KOPT-K1 (cell line): Measurements from ENCODE around the gene INCENP.

Experiments used
- H3K27ac ChIP-seq: fragments of 200-600 bp; sonication (generic); 2 replicates; pipeline ENCODE4 v1.5.1; 2016; ENCODE audit warnings: antibody characterized with exemption, mild to moderate bottlenecking, low read depth, low read length; ENCODE audit not compliant: poor library complexity, severe bottlenecking
- H3K36me3 ChIP-seq: fragments of 200-600 bp; sonication (generic); 2 replicates; pipeline ENCODE4 v1.5.1; 2017; ENCODE audit warnings: antibody characterized with exemption, mild to moderate bottlenecking, low read length, moderate library complexity; ENCODE audit not compliant: insufficient read depth
- H3K9me3 ChIP-seq: fragments of 200-600 bp; sonication (generic); 2 replicates; pipeline ENCODE4 v1.5.1; 2017; ENCODE audit warnings: antibody characterized with exemption, low read length, mild to moderate bottlenecking; ENCODE audit not compliant: insufficient read depth, poor library complexity, severe bottlenecking

INCENP gene

DNA sequence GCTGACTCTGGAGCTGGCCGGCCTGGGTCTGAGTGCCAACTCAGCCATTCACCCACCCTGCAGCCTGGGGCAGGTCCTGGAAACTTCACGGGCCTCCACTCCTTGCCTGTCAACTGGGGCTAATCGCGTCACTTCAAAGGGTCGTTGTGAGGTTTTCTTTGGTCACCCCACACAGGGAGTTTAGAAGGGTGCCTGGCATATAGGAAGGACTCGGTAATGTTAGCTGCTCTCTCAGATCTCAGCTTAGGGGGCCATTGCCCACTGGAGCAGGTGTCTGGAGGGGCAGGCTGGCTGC lies 7.3 kb downstream of the INCENP start:
- Histone ChIP-seq H3K36me3 (peaks cover 99% of the 10 kb centered on the region), H3K9me3 (no peaks in the 10 kb centered on the region), H3K27ac (no peak overlapping the region)

DNA sequence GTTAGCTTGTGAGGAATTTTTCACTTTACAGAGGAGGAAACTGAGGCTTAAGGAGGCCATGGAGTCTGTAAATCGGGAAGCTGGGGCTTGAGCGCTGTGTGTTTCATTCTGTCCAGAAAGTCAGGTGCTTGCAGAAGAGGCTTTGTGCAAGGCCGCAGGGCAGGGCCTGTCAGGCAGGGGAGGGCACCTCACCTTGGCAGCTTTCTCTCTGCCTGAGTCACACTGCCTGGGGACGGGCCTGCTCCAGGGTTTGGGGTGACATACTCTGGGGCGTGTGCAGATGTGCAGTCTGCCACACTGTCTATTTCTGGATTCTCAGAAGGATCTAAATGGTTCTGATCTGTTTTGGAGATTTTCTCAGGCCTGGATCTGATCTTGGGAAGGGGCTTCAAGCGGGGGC lies 8.4 kb downstream of the INCENP start:
- Histone ChIP-seq H3K27ac (no peak overlapping the region), H3K9me3 (no peaks in the 10 kb centered on the region), H3K36me3 (peaks cover 99% of the 10 kb centered on the region)

DNA sequence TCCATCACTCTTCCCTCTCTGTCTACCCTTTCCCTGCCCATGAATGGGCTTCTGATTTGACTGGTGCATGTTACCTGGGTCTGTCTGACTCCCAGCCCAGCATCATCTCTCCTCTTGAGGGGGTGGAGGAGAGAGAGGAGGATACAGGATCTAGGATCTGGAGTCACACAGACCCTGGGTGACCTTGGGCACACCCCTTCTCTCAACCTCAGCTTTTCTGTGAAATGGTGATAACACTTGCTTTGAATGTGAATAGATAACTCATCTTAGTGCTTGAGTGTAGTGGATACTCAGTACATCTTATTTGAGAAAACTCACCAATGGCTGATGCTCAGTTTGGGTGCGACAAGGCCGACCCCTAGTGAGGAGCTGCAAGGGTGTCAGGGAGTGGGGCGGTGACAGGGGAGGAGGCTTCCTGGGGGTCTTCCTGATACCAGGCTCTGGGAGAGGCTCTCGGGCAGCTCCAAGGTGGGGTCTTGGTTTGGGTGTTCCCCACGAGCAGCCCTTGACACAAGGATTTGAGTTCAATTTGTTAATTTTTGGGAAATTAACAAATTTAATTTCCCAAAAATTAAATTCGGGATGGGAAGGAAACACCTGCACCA lies 9.0 kb downstream of the INCENP start:
- H3K36me3 ChIP-seq, result peaks cover 99% of the 10 kb centered on the region
- H3K27ac ChIP-seq, result no peak overlapping the region
- H3K9me3 ChIP-seq, result no peaks in the 10 kb centered on the region

DNA sequence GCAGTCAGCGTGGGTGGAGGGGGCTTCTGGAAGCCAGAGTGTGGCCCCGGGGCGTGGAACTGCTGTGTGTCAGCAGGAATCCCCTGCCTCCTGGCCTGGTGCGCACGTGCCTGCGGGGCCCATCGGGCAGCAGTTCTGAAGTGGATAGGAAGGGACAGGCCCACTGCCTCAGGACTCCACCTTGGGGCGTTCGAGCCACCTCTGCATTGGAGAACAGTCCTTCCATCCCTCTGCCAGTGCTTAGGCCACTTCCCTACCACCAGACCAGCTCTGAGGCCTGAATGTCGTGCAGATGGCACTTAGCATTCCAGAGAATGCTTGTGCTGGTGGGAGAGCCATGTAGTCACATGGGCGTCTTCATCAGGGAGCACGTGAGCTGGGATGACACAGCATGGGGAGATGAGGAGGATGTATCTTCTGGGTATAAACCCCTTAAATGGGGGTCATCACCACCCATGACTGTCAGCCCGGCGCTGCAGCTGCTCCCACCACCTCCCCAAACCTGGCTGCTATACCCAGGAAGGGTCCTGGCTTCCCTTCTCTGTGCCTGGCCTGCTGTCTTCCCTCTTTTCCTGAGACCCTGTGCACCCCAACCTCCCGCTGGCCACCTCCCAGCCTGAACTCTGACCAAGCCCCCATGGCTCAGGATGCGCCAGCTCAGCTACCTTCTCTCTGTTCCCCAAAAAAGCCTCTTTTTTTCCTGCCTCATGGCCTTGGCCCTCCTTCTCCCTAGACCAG lies 9.7 kb downstream of the INCENP start:
- peaks cover 99% of the 10 kb centered on the region for H3K36me3 ChIP-seq
- H3K27ac ChIP-seq, result no peak overlapping the region

DNA sequence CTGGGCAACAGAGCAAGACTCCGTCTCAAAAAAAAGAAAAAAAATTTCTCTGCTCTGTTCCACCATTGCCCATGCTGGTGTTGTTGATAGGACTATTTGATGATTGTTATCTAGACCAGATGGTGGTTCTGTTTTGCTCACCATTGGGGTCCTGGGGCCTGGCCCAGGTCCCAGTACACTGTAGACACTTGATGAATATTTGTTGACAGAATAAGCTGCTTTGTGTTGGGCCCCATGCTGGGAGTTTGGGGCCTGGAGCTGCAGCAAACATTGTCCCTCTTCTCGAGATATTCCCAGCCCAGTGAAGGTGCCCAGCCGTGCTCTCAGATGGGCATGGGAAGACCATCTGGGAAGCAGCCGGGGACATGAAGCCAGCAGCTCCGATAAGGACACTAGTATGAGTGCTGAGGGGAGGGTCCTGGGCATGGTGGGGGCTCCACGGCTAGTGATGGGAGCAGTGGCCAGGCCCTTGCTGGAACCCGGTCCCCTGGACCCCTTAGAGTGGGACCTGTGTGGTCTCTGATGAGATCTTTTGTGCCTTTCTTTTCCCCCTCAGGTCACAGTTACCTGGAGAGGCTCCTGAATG lies 13.6 kb downstream of the INCENP start:
- H3K36me3 ChIP-seq, result peaks cover 99% of the 10 kb centered on the region
- H3K27ac ChIP-seq, result no peak overlapping the region
- no peaks in the 10 kb centered on the region for H3K9me3 ChIP-seq

More for the DNA sequence above, 9.7 kb downstream of the INCENP start:
- no peaks in the 10 kb centered on the region for H3K9me3 ChIP-seq

DNA sequence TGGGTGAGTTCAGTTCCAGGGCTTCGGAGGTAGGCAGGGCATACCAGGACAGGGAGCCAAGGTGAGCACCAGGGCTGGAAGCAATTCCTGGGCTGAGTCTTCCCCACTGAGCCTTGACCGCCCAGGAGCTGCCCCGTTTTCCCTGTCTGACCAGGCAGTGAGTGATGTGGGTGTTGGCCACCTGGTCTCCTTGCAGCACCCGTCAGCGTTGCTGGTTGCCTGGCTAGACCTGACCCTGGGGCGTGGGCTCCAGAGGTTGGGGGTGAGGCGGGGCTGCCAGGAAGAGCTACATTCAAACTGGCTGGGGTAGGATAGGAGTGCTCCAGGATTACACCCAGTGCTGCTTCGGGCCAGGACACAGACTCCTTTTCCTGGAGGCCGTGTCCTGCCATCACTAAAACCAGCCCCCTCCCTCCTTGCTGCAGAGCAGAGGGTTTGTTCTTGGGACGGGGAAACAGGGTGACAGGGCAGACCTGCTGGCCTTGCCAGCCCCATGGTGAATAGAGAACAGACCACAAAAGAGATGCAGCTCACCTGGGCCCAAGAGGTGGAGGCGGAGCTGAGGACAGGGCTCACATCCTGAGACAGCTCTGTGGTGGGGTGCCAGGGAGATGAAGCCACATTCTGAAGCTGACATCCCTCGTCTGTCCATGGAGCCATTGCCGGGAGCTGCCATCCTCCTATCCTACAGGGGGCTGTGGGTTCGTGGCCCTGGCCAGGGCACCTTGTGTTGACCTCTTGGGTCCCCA lies 14.2 kb downstream of the INCENP start:
- Histone ChIP-seq H3K9me3 (no peaks in the 10 kb centered on the region), H3K36me3 (peaks cover 99% of the 10 kb centered on the region), H3K27ac (no peak overlapping the region)

DNA sequence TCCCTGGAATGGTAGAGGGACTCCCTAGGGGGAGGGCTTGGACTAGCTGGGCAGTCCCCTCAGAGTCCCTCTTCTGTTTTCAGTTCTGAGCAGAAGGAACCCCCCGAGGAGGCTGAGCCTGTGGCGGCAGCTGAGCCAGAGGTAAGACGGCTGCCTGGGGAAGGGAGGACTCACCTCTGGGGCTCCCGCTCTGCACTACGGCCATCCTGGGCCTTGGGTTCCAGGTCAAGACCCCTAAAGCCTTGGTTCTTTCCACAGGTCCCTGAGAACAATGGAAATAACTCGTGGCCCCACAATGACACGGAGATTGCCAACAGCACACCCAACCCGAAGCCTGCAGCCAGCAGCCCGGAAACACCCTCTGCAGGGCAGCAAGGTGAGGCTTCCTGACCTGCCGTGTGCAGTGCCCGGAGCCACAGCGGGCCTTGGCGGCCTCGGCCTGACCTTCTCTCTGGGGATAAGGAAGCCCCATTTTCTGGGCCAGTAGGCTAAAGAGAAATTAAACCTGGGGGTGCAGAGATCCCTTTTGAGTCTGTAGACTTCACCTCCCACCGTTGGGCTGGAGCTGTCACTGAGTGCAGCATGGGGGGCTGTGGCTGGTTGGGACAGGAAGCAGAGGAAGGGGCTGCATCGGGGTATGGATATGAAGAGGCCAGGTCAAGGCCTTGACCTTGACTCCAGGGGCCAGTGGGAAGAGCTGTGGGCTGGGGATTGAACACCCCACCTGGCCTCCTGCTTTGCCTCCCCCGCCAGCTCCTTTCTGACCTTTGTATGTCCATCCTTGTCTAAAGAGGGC lies 15.0 kb downstream of the INCENP start:
- Histone ChIP-seq H3K36me3 (peaks cover 99% of the 10 kb centered on the region), H3K9me3 (no peaks in the 10 kb centered on the region), H3K27ac (no peak overlapping the region)

DNA sequence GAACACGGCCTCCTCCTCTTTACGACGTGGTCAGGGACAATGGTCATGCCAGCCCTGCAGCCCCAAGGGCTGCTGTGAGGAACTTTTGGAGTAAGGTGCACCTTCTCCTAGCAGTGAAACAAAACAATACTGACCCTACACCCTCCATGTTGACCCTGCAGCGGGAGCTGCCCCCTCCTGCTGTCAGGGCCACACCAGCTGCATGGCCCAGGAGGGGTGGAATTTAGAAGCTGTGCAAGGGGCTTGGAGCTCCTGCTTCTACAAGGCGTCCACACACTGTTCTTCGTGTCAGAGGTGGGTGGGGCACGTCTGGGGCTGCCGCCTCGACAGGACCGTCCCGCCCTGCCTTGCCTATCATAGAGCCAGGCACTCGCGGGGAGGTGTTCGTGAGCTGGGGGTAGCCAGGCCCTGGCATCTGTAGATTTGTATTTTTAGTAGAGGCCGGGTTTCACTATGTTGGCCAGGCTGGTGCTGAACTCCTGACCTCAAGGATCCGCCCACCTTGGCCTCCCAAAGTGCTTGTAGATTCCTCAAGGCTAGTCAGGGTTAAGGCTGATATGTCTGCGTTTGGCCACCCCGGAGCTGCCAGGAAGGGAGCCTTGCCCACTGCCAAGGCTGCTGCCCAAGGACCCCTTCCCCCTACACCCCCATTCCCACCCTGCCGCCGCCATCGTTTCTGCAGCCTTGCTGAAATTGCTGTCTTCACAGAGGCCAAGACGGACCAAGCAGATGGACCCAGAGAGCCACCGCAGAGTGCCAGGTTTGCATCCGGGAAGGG lies 15.9 kb downstream of the INCENP start:
- Histone ChIP-seq H3K27ac (no peak overlapping the region), H3K36me3 (peaks cover 100% of the 10 kb centered on the region), H3K9me3 (no peaks in the 10 kb centered on the region)

DNA sequence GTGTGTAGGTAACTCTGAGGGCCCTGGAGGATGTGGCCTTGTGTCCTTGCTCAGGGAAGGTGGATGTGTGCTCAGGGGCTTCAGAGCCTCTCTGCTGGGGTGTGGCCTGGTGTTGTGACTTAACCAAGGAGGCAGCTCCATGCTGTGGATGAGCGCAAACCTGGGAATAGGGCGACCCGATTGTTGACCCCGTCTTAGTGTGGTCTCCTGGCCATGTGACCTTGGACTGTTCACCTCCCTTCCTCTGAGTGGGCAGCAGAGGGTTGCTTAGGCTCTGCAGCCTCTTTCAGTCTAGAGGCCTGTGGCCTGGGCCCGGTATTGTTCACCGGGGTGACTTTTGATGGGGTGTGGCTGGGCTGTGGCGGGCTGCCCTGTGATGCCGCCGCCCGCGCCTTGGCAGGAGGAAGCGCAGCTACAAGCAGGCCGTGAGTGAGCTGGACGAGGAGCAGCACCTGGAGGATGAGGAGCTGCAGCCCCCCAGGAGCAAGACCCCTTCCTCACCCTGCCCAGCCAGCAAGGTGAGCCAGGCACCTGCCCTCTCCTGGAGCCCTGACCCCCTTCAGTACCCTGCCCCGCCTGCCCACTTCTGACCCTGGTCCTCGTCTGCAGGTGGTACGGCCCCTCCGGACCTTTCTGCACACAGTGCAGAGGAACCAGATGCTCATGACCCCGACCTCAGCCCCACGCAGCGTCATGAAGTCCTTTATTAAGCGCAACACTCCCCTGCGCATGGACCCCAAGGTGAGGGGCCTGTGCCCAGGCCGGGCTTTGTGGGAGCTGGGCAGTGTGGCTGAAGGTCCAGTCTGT lies 16.7 kb downstream of the INCENP start:
- Histone ChIP-seq H3K27ac (no peak overlapping the region), H3K36me3 (peaks cover 100% of the 10 kb centered on the region), H3K9me3 (no peaks in the 10 kb centered on the region)

DNA sequence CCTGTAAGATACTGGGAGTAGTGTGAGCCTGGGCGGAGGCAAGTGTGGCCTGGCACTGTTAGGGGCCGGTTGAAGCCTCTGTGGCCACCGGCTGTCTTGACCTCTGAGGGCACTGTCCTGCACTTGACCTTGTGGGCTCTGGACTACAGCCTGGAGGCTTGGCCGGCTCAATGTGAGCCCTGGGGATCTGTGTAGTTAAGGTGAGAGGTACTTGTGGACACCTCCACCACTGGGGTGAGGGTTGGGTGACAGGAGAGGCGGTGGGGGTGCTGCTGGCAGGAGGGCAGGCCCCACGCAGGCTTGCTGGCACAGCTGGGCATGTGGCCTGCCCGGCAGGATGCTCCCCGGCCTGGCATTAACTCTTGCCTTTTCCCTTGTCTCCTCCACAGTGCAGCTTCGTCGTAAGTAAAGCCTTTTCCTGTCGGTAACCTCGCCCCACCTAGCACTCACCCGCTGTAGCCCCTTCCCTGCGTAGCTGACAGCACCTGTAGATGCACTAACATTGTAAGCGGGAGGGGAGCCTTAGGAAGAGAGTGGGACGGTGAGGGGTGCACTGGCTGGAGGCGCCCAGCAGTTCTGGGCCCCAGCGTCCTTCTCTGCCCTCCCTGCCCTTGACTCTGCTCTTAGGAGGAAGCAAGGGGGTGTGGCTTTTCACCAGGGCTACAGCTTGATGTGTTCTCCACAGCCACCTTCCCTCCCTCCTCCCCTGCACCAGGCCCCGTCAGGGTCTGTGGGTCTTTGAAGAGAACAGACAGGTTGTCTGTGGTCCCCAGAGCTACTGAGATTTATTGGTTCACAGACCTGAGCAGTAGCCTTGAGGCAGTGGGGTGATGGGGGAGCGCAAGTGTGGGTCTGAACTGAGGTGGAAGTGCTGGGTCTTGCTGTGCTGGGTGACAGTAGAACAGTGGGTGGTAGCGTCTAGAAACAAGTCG lies 17.6 kb downstream of the INCENP start:
- no peaks in the 10 kb centered on the region for H3K9me3 ChIP-seq
- H3K36me3 ChIP-seq, result peaks cover 100% of the 10 kb centered on the region
- no peak overlapping the region for H3K27ac ChIP-seq

DNA sequence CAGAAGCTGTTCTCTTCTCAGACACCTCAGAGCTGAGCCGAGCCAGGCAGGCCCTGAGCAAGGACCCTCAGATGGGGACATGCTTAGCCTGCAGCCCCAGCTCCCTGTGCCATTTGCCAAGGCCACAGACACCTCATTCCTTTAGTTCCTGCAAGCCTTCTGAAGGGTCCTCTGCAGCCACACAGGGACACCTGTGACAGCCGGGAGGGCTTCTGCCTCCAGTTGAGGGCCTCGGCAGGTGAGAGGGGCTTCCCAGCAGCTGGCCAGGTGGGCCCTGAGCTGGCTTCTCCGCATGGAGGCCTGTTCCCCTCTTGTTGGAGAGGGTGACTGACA lies 18.2 kb downstream of the INCENP start:
- Histone ChIP-seq H3K36me3 (peaks cover 100% of the 10 kb centered on the region), H3K9me3 (no peaks in the 10 kb centered on the region), H3K27ac (no peak overlapping the region)

DNA sequence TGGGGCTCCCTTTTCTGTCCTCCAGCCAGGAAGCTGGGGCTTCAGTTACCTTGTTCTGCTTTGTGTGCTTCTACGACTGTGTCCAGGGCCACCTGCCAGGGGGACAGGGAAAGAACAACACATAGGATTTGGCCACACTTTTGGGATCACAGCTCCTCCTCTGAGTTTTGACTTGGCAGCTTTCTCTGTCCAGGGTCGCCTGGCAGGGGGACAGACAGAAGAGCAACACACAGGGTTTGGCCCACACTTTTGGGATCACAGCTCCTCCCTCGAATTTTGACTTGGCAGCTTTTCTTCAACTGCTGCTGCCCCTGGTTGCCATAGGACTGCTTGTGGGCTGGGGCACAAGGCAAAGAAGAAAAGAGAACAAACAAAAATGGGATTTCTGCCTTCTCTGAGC lies 19.1 kb downstream of the INCENP start:
- Histone ChIP-seq H3K9me3 (no peaks in the 10 kb centered on the region), H3K27ac (no peak overlapping the region), H3K36me3 (peaks cover 100% of the 10 kb centered on the region)

DNA sequence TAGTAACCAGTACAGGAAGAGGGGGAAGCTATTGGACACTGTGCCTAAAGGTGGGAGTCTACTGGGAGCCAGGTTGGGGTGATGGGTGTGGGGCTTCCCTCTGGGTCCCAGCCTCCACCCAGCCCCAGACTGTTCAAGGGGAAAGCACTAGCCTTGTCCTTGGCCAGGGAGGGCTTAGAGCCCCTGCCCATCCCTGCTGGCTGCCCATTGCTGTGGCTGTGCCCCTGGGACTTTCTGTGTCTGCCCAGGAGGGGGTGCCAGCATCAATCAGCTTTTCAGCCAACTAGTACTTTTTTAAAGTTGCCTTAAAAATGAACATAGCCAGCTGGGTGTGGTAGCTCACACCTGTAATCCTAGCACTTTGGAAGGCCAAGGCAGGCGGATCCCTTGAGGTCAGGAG lies 19.9 kb downstream of the INCENP start:
- H3K9me3 ChIP-seq, result no peaks in the 10 kb centered on the region
- no peak overlapping the region for H3K27ac ChIP-seq
- H3K36me3 ChIP-seq, result peaks cover 100% of the 10 kb centered on the region
